ENCODE results near the gene MAST3. TPM values are rescaled to one million over a fixed set of nuclear protein-coding genes. Genes with fewer than 3 reads are reported as not detected.

MAST3 gene
- total and polyA plus RNA-seq, 2 donors (not counting 1 experiment from before 2014, with no cell fraction given) = 43.5 to 85.5 TPM

DNA sequence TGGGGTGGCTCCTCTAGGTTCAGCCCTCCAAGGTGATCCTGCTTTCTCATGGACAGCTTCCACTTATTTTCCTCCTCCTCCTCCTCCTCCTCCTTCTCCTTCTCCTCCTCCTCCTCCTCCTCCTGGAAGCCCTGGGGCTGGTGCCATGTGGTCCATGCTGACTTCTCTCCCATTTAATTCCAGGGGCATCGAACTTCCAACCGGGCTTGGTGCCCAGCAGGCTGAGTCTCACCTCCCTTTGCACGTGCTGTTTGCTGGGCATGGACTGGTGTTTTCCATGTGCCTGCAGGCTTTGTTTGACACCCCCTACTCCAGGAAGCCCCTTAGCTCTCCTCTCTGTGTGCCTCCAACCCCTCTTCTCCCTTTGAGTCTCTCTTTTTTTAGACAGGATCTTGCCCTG is 3.7 kb downstream of the MAST3 start:
- no peaks in the 10 kb centered on the region for H3K27me3 Mint-ChIP-seq
- H3K36me3 ChIP-seq (replicated peaks in 1 of 2; ENCODE audit: control extremely low read depth in 1 of 2, control insufficient read depth in 1 of 2, extremely low read depth in 1 of 2, insufficient read depth in 2 of 2, low read length in 1 of 2) = peaks cover 0 to 13% of the 10 kb centered on the region in 2 experiments
- DNase-seq = no peak
- TF ChIP-seq, protein P1, sequence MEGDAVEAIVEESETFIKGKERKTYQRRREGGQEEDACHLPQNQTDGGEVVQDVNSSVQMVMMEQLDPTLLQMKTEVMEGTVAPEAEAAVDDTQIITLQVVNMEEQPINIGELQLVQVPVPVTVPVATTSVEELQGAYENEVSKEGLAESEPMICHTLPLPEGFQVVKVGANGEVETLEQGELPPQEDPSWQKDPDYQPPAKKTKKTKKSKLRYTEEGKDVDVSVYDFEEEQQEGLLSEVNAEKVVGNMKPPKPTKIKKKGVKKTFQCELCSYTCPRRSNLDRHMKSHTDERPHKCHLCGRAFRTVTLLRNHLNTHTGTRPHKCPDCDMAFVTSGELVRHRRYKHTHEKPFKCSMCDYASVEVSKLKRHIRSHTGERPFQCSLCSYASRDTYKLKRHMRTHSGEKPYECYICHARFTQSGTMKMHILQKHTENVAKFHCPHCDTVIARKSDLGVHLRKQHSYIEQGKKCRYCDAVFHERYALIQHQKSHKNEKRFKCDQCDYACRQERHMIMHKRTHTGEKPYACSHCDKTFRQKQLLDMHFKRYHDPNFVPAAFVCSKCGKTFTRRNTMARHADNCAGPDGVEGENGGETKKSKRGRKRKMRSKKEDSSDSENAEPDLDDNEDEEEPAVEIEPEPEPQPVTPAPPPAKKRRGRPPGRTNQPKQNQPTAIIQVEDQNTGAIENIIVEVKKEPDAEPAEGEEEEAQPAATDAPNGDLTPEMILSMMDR (IDR thresholded peaks at IDR 0.05) = no peak
- no peak for TF ChIP-seq EZH2 (IDR thresholded peaks at IDR 0.05; ENCODE audit: borderline replicate concordance, insufficient read depth, low read depth, low read length, poor library complexity, severe bottlenecking)
- no peak overlapping the region for H2AFZ ChIP-seq (ENCODE audit: insufficient read depth, low read depth, low read length, poor library complexity, severe bottlenecking)
- peaks cover 64% of the 10 kb centered on the region for H3K79me2 ChIP-seq (ENCODE audit: control insufficient read depth, insufficient read depth, low read length)
- no peaks in the 10 kb centered on the region for H3K27me3 ChIP-seq (replicated peaks in 1 of 4; ENCODE audit: control extremely low read depth in 1 of 4, control insufficient read depth in 3 of 4, insufficient read depth in 4 of 4, low read length in 3 of 4)
- POLR2A ChIA-PET = interaction anchor here (0.7 kb wide), 3 partner anchors 14 to 323 kb away, joined by 3 to 6 read pairs (median 5); no protein-coding TSS in a partner anchor
- intact Hi-C loops (cut with micrococcal nuclease) = no loop called here
- peak overlapping the region; percentile 74 for H3K27ac Mint-ChIP-seq
- peaks cover 56% of the 10 kb centered on the region for H3K4me1 Mint-ChIP-seq
- no peaks in the 10 kb centered on the region for H4K20me1 ChIP-seq (ENCODE audit: control insufficient read depth, insufficient read depth, low read length, poor library complexity, severe bottlenecking)
- no peak for ATAC-seq (ENCODE audit: low read depth)
- H3K4me1 ChIP-seq (ENCODE audit: control insufficient read depth in 2 of 2, insufficient read depth in 2 of 2, low read length in 2 of 2) = peaks cover 34 to 71% of the 10 kb centered on the region in 2 donors
- no peak overlapping the region for H3K4me2 ChIP-seq (replicated peaks; ENCODE audit: low read depth, low read length, poor library complexity, severe bottlenecking)
- H3K27ac ChIP-seq (ENCODE audit: low read length in 2 of 2) = no peak overlapping the region
- H3K4me3 Mint-ChIP-seq = no peak overlapping the region
- peaks cover 0 to 4% (median 0%) of the 10 kb centered on the region in 3 donors for H3K9me3 ChIP-seq (ENCODE audit: control extremely low read depth in 1 of 3, control insufficient read depth in 2 of 3, insufficient read depth in 1 of 3, low read length in 2 of 3)
- CTCF ChIA-PET = interaction anchor here (1.0 to 1.2 kb wide), 3 partner anchors 10 to 242 kb away, joined by 3 to 4 read pairs (median 3); partner anchors contain the start of gene RPL18A
- H3K9ac ChIP-seq (ENCODE audit: low read length) = no peak overlapping the region
- H3K4me3 ChIP-seq (ENCODE audit: control extremely low read depth in 1 of 5, extremely low read depth in 1 of 5, insufficient read depth in 1 of 5, low read depth in 2 of 5, low read length in 4 of 5) = no peak overlapping the region
- H3K9me3 Mint-ChIP-seq (ENCODE audit: insufficient read depth) = no peaks in the 10 kb centered on the region
- WGBS (ENCODE audit: insufficient coverage) = 100% methylated on average over 3 of the region's 3 CpGs

DNA sequence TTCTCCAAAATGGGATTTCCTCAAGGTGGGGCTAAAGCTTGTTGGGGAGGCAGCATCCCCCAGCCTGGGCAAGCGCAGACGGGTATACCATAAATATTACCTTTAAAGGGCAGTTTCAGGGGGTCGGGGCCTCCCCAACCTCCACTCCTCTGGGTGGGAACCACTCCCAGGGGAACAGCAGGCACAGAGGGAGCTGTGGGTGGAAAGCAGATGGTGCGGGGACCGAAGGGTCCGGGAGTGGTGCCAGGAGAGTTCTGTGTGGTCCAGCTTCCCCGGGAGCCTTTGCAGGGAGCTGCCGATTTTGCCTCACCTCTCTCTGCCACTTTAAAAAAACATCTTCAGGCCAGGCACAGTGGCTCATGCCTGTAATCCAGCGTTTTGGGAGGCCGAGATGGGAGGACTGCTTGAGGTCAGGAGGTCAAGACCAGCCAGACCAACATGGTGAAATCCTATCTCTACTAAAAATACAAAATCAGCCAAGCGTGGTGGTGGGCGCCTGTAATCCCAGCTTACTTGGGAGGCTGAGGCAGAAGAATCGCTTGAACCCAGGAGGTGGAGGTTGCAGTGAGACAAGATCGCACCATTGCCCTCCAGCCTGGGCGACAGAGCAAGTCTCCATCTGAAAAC is 5.5 kb downstream of the MAST3 start:
- no peak overlapping the region for H3K4me3 ChIP-seq (ENCODE audit: control extremely low read depth in 1 of 5, extremely low read depth in 1 of 5, insufficient read depth in 1 of 5, low read depth in 2 of 5, low read length in 4 of 5)
- 87% methylated on average over 9 of the region's 15 CpGs for WGBS (ENCODE audit: insufficient coverage)
- Mint-ChIP-seq H3K4me3 (peak overlapping the region; percentile 60), H3K9me3 (ENCODE audit: insufficient read depth) (no peaks in the 10 kb centered on the region), H3K27ac (peak overlapping the region; percentile 29), H3K4me1 (peaks cover 67% of the 10 kb centered on the region), H3K27me3 (no peaks in the 10 kb centered on the region)
- ATAC-seq (ENCODE audit: low read depth) = no peak
- DNase-seq = no peak
- intact Hi-C loops (cut with micrococcal nuclease) = no loop called here
- H2AFZ ChIP-seq (ENCODE audit: insufficient read depth, low read depth, low read length, poor library complexity, severe bottlenecking) = no peak overlapping the region
- H3K27me3 ChIP-seq (replicated peaks in 1 of 4; ENCODE audit: control extremely low read depth in 1 of 4, control insufficient read depth in 3 of 4, insufficient read depth in 4 of 4, low read length in 3 of 4) = no peaks in the 10 kb centered on the region
- H4K20me1 ChIP-seq (ENCODE audit: control insufficient read depth, insufficient read depth, low read length, poor library complexity, severe bottlenecking) = no peaks in the 10 kb centered on the region
- H3K36me3 ChIP-seq (replicated peaks in 1 of 2; ENCODE audit: control extremely low read depth in 1 of 2, control insufficient read depth in 1 of 2, extremely low read depth in 1 of 2, insufficient read depth in 2 of 2, low read length in 1 of 2) = peaks cover 0 to 13% of the 10 kb centered on the region in 2 experiments
- H3K9me3 ChIP-seq (ENCODE audit: control extremely low read depth in 1 of 3, control insufficient read depth in 2 of 3, insufficient read depth in 1 of 3, low read length in 2 of 3) = no peaks in the 10 kb centered on the region
- TF ChIP-seq, protein P1 (IDR thresholded peaks at IDR 0.05) = no peak
- no peak for TF ChIP-seq EZH2 (IDR thresholded peaks at IDR 0.05; ENCODE audit: borderline replicate concordance, insufficient read depth, low read depth, low read length, poor library complexity, severe bottlenecking)
- CTCF ChIA-PET = interaction anchor here (1.6 to 2.8 kb wide), 4 partner anchors 10 to 169 kb away, joined by 3 to 13 read pairs (median 8); no protein-coding TSS in a partner anchor
- peaks cover 46 to 78% of the 10 kb centered on the region in 2 donors for H3K4me1 ChIP-seq (ENCODE audit: control insufficient read depth in 2 of 2, insufficient read depth in 2 of 2, low read length in 2 of 2)
- H3K79me2 ChIP-seq (ENCODE audit: control insufficient read depth, insufficient read depth, low read length) = peaks cover 64% of the 10 kb centered on the region
- peak overlapping the region in 1 of 2 donors; percentile 71 for H3K27ac ChIP-seq (ENCODE audit: low read length in 2 of 2)
- H3K9ac ChIP-seq (ENCODE audit: low read length) = no peak overlapping the region
- H3K4me2 ChIP-seq (replicated peaks; ENCODE audit: low read depth, low read length, poor library complexity, severe bottlenecking) = peak overlapping the region; percentile 89
- POLR2A ChIA-PET = no interaction called here
